IMR-90 (cell line): ENCODE data around the gene ARHGAP19. TPM values are rescaled to one million over a fixed set of nuclear protein-coding genes. Genes with fewer than 3 reads are reported as not detected.

Experiments
- ATAC-seq: fragments of 200-7000 bp; cut with Tn5 transposase; 2 replicates; pipeline ENCODE4 v1.9.1; 2020; ENCODE audit warnings: low read depth, mild to moderate bottlenecking, moderate library complexity
- BruUV-seq: library from RNA; stranded (reverse); fragments of 400-500 nt; replicated peaks from 2 replicates; lab custom pipeline; 2021; lab: Mats Ljungman, UMichigan
- CTCF ChIA-PET: fragments of 300-600 bp; formaldehyde crosslinking; extraction: SDS; loops from one replicate; lab custom pipeline; 2021; ENCODE audit warnings: antibody characterized with exemption; lab: Yijun Ruan, JAX
- POLR2A ChIA-PET: fragments of 300-600 bp; sonication (Branson Sonifier 250); formaldehyde crosslinking; loops from one replicate; lab custom pipeline; 2022; ENCODE audit warnings: antibody characterized with exemption; ENCODE audit not compliant: unreplicated experiment; lab: Charles Lee
- DNase-seq: peaks from one replicate; pipeline ENCODE4 v3.0.0; 2013
- H2AFZ ChIP-seq: replicated peaks from 2 replicates; pipeline ENCODE3; 2013; ENCODE audit warnings: low read length, mild to moderate bottlenecking; ENCODE audit not compliant: poor library complexity
- H2AK5ac ChIP-seq: 2 replicates; pipeline ENCODE4 v1.6.1; 2013; ENCODE audit warnings: low read depth, low read length, inconsistent platforms
- H2AK9ac ChIP-seq: replicated peaks from 2 replicates; pipeline ENCODE3; 2013; ENCODE audit warnings: mild to moderate bottlenecking, low read depth, low read length, moderate library complexity; ENCODE audit not compliant: poor library complexity
- H2BK120ac ChIP-seq: 2 replicates; pipeline ENCODE4 v1.6.1; 2013; ENCODE audit warnings: low read depth, low read length, inconsistent platforms
- H2BK15ac ChIP-seq: 3 replicates; pipeline ENCODE4 v1.6.1; 2013; ENCODE audit warnings: low read depth, low read length, inconsistent platforms
- H2BK20ac ChIP-seq: 2 replicates; pipeline ENCODE4 v1.6.1; 2013; ENCODE audit warnings: low read depth, mild to moderate bottlenecking, inconsistent platforms, low read length, moderate library complexity
- H2BK5ac ChIP-seq: 2 replicates; pipeline ENCODE4 v1.6.1; 2013; ENCODE audit warnings: mild to moderate bottlenecking, low read depth, low read length, inconsistent platforms; ENCODE audit not compliant: poor library complexity, severe bottlenecking
- H3K14ac ChIP-seq: replicated peaks from 2 replicates; pipeline ENCODE4 v1.6.1; 2013; ENCODE audit warnings: low read depth, low read length, inconsistent platforms
- H3K18ac ChIP-seq: 2 replicates; pipeline ENCODE4 v1.6.1; 2013; ENCODE audit warnings: low read depth, low read length, control low read depth
- H3K23ac ChIP-seq: 2 replicates; pipeline ENCODE4 v1.6.1; 2013; ENCODE audit warnings: low read depth, low read length, inconsistent platforms
- H3K27ac ChIP-seq: 2 replicates; pipeline ENCODE4 v1.5.1; 2013; ENCODE audit warnings: mild to moderate bottlenecking, control low read depth, low read length; ENCODE audit not compliant: insufficient read depth
- H3K27me3 ChIP-seq: 2 replicates; pipeline ENCODE4 v1.6.1; 2013; ENCODE audit warnings: low read length; ENCODE audit not compliant: control insufficient read depth, insufficient read depth
- H3K36me3 ChIP-seq: 2 replicates; pipeline ENCODE4 v1.6.1; 2013; ENCODE audit warnings: low read length, mixed read lengths; ENCODE audit not compliant: control insufficient read depth, insufficient read depth
- H3K4ac ChIP-seq: 2 replicates; pipeline ENCODE4 v1.6.1; 2013; ENCODE audit warnings: low read depth, low read length, inconsistent platforms
- H3K4me1 ChIP-seq: 2 replicates; pipeline ENCODE4 v1.6.1; 2013; ENCODE audit warnings: low read length, mixed read lengths; ENCODE audit not compliant: control insufficient read depth, insufficient read depth
- H3K4me2 ChIP-seq: 2 replicates; pipeline ENCODE4 v1.6.1; 2013; ENCODE audit warnings: low read depth, mild to moderate bottlenecking, control low read depth, low read length, moderate library complexity
- H3K4me3 ChIP-seq: 2 replicates; pipeline ENCODE4 v1.5.1; 2013; ENCODE audit warnings: low read depth, mild to moderate bottlenecking, control low read depth, low read length, moderate library complexity; ENCODE audit not compliant: insufficient read depth
- H3K56ac ChIP-seq: 2 replicates; pipeline ENCODE4 v1.6.1; 2013; ENCODE audit warnings: low read length, inconsistent platforms; ENCODE audit not compliant: insufficient read depth; ENCODE audit errors: extremely low read depth
- H3K79me1 ChIP-seq, 2 experiments: 2 replicates each; pipeline ENCODE4 v1.6.1; 2013; ENCODE audit warnings: low read length in 2 of 2, inconsistent platforms in 1 of 2, low read depth in 1 of 2
- H3K9ac ChIP-seq: 2 replicates; pipeline ENCODE4 v1.6.1; 2013; ENCODE audit warnings: low read depth, low read length, control low read depth
- H3K9me1 ChIP-seq: 2 replicates; pipeline ENCODE4 v1.6.1; 2013; ENCODE audit warnings: low read length, inconsistent platforms; ENCODE audit not compliant: insufficient read depth
- H3K9me3 ChIP-seq: 2 replicates; pipeline ENCODE4 v1.6.1; 2013; ENCODE audit warnings: low read length; ENCODE audit not compliant: control insufficient read depth, insufficient read depth
- H4K20me1 ChIP-seq: 2 replicates; pipeline ENCODE4 v1.6.1; 2013; ENCODE audit warnings: low read length, inconsistent platforms; ENCODE audit not compliant: insufficient read depth
- H4K5ac ChIP-seq: 2 replicates; pipeline ENCODE4 v1.6.1; 2013; ENCODE audit warnings: mild to moderate bottlenecking, low read depth, low read length, control low read depth
- H4K8ac ChIP-seq, 2 experiments: 2 replicates each; pipeline ENCODE4 v1.6.1; 2013; ENCODE audit warnings: low read depth in 2 of 2, low read length in 2 of 2, control low read depth in 1 of 2, inconsistent platforms in 1 of 2
- H4K91ac ChIP-seq: 2 replicates; pipeline ENCODE4 v1.6.1; 2013; ENCODE audit warnings: low read depth, low read length, inconsistent platforms; ENCODE audit not compliant: insufficient read depth
- USF2 ChIP-seq: fragments of 150-350 bp; IDR thresholded peaks from 2 replicates; pipeline ENCODE4 v1.6.1; 2017; ENCODE audit warnings: mild to moderate bottlenecking, antibody characterized with exemption, low read length, low read depth
- WGBS, 2 experiments: methylation state at CpG; one replicate each; pipeline versions ENCODE4 v1.1.5 to v1.1.7; 2013; ENCODE audit warnings: missing lambda C conversion rate in 2 of 2; ENCODE audit not compliant: insufficient read length in 1 of 2; ENCODE audit errors: extremely low coverage in 2 of 2; 5-methylcytosine and 5-hydroxymethylcytosine counted together
- dilution Hi-C: fragments of 300-500 bp; cut with HindIII; formaldehyde crosslinking; loops from one replicate; pipeline ENCODE4 v1.14.3; 2018; ENCODE audit warnings: low sequenced_read_pairs; ENCODE audit not compliant: unreplicated experiment
- in situ Hi-C: fragments of 300-500 bp; cut with MboI; formaldehyde crosslinking; loops from 3 replicates; pipeline ENCODE4 v1.14.3; 2019; ENCODE audit warnings: low sequenced_read_pairs, inconsistent platforms, mixed read lengths
- intact Hi-C: fragments of 100-400 bp; cut with micrococcal nuclease; formaldehyde crosslinking; loops from 2 replicates; pipeline ENCODE4 v1.10.0; 2022
- polyA plus RNA-seq, 3 experiments: library from polyadenylated mRNA; depleted of rRNA; stranded (reverse); fragments of >200 nt; gene quantifications; 2 replicates each; pipeline ENCODE4 v1.2.3, GENCODE V29; 2012; ENCODE audit warnings: low replicate concordance in 1 of 3
- total RNA-seq: library from RNA; depleted of rRNA; stranded (reverse); fragments of >200 nt; gene quantifications from 2 replicates; pipeline ENCODE4 v1.2.3, GENCODE V29; 2012

The ARHGAP19 gene
- total and polyA plus RNA-seq, 2 of the 4 experiments (the other 2 are of a cell fraction), result 6.3 to 7.0 TPM

GRCh38 chr10:97180986-97181385 is 111.5 kb downstream of the ARHGAP19 start:
- Histone ChIP-seq H3K14ac (no peak overlapping the region), H2BK120ac (no peak overlapping the region), H2AK9ac (no peak overlapping the region), H3K4me2 (no peak overlapping the region), H3K23ac (no peak overlapping the region), H3K9ac (no peak overlapping the region), H3K4ac (no peak overlapping the region), H2BK5ac (no peak overlapping the region), H3K18ac (no peak overlapping the region), H3K56ac (no peak overlapping the region), H4K5ac (no peak overlapping the region), H3K27me3 (peaks cover 80% of the 10 kb centered on the region), H2AFZ (no peak overlapping the region), H3K4me3 (no peak overlapping the region), H4K8ac (no peak overlapping the region), H2BK20ac (no peak overlapping the region), H2AK5ac (no peak overlapping the region), H3K27ac (no peak overlapping the region), H3K36me3 (no peaks in the 10 kb centered on the region), H4K20me1 (no peaks in the 10 kb centered on the region), H4K91ac (no peak overlapping the region), H3K9me3 (no peaks in the 10 kb centered on the region), H3K9me1 (no peaks in the 10 kb centered on the region), H3K4me1 (no peaks in the 10 kb centered on the region), H2BK15ac (no peak overlapping the region), H3K79me1 (no peaks in the 10 kb centered on the region)
- ChIA-PET POLR2A (no interaction called here), CTCF (interaction anchor here (1.2 kb wide), 1 partner anchor 16 kb away, joined by 3 read pairs; no protein-coding TSS in a partner anchor)
- WGBS, 2 experiments, result 83% methylated on average over 3 of the region's 10 CpGs; no CpG with 5 or more reads in 1 of the 2 experiments
- intact Hi-C loops, result no loop called here
- no peak for ATAC-seq
- no TSS peak for BruUV-seq
- in situ Hi-C loops, result no loop called here
- no peak for DNase-seq
- dilution Hi-C loops, result no loop called here
- TF ChIP-seq USF2, result no peak
